Breast epithelium (tissue), 3 donors: Measurements from ENCODE around the gene PTGES3.

ENCODE experiments used
- CTCF ChIP-seq, 3 donors: fragments of 450-650 bp; IDR thresholded peaks; one replicate each; pipeline ENCODE4 v1.5.1; 2016 to 2017; ENCODE audit warnings: antibody characterized with exemption in 3 of 3, mild to moderate bottlenecking in 3 of 3, moderate library complexity in 3 of 3
- POLR2A ChIP-seq: fragments of 450-650 bp; IDR thresholded peaks from one replicate; pipeline ENCODE4 v1.6.1; 2016; ENCODE audit warnings: antibody characterized with exemption, mild to moderate bottlenecking, moderate library complexity

GRCh38 chr12:56644654-56645053 lies 43.4 kb downstream of the PTGES3 start:
- TF ChIP-seq POLR2A (no peak), CTCF (IDR thresholded peaks at IDR 0.05) (no peak)
